ENCODE results near the gene FSTL3.
"Not testable (repeated sequence)": the region's sequence is repeated elsewhere in the genome, so short reads cannot be mapped to it uniquely, and the experiment has no call there.

The FSTL3 gene

DNA sequence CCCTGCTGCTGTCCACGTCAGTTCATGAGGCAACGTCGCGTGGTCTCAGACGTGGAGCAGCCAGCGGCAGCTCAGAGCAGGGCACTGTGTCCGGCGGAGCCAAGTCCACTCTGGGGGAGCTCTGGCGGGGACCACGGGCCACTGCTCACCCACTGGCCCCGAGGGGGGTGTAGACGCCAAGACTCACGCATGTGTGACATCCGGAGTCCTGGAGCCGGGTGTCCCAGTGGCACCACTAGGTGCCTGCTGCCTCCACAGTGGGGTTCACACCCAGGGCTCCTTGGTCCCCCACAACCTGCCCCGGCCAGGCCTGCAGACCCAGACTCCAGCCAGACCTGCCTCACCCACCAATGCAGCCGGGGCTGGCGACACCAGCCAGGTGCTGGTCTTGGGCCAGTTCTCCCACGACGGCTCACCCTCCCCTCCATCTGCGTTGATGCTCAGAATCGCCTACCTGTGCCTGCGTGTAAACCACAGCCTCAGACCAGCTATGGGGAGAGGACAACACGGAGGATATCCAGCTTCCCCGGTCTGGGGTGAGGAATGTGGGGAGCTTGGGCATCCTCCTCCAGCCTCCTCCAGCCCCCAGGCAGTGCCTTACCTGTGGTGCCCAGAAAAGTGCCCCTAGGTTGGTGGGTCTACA is 6.6 kb downstream of the FSTL3 start:
- DNase-seq: no peak

DNA sequence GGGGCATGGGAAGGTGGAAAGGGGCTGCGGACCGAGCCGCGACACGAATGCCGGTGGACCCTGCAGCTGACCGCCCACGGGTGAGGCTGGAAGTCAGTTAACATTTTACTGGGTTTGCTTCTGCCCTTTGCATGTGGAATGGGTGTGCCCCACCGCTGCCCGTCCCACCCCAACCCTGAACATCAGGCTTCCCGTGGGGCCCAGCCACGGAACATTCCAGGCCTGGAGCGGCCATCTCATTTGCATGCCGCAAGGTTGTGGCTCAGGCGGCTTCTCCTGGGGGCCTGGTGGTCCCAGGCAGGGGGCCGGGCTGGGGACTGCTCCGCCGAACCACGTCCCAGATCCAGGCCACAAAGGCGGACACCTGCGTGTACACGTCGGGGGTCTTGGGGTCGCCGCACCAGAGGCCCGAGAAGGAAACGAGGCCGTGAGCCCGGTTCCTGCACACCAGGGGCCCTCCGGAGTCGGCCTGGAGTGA is 9.3 kb downstream of the FSTL3 start:
- DNase-seq: no peak

DNA sequence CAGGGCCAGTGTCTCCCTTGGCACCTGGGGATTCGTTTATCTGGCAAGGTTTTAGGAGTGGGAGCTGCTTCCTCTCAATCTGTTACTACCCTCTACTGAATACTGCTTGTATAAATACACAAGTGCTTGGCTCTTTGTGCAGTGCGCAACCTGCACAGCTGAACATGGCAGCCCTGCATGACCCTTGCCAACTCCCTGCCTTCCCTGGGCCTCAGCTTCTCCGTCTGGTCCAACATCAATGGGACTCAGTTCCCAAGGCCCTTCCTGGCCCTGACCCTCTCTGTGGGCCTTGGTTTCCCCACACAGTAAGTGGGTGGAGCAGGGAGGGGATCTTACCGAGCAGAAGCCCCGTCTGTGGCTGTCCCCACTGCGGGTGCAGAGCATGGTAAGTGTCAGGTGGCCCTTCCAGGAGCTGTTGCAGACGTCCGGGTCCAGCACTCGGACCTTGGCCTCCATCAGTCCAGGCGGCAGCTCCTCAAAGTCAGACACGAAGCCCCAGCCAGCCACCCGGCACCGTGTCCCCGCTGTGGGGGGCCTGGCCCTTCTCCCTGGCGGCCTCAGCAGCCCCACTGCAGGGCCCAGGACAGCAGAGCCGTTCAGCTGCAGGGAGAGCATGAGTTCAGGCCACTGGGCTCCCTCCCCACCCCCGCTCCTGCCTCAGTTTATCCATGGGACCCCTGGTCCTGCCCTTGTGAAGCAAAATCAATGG is 10.6 kb downstream of the FSTL3 start:
- DNase-seq: no peak

DNA sequence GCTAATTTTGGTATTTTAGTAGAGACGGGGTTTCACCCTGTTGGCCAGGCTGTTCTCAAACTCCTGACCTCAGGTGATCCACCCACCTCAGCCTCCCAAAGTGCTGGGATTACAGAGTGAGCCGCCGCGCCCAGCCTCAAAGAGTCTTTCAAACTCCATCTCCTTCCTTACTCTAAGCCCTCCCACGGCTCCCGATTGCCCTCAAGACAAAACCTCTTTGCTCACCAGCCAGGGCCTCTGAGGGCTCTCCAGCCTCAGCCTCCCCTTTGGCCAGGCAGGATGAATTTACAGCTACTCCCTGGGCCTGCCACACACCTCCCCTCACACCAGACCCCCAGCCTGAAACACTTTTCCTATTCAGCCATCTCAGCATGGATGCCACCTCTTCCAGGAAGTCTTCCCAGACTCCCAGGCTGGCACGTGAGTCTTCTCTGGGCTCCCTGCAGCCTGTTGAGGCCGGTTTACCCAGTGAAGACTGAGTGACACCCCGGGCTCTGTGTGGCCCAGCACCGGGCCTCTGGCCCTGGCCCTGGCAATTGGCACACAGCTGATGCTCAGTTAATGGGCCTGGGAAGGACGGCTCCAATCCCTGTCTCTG is 11.5 kb downstream of the FSTL3 start:
- DNase-seq: no peak

DNA sequence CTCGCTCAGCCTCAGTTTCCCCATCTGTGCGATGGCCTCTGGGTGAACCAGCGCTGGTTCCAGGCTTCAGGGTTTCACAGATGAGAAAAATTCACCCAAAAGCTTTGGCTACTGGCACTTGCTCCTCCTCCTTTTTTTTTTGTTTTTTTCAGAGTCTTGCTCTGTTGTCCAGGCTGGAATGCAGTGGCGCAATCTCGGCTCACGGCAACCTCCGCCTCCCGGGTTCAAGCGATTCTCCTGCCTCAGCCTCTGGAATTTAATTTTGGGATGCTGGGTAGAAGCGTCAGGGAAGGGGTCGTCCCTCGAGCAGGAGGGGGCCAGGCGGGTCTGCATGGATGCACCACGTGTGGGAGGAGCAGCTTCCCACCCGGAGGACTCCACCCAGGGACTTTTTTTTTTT is 12.0 kb downstream of the FSTL3 start:
- DNase-seq: no peak

DNA sequence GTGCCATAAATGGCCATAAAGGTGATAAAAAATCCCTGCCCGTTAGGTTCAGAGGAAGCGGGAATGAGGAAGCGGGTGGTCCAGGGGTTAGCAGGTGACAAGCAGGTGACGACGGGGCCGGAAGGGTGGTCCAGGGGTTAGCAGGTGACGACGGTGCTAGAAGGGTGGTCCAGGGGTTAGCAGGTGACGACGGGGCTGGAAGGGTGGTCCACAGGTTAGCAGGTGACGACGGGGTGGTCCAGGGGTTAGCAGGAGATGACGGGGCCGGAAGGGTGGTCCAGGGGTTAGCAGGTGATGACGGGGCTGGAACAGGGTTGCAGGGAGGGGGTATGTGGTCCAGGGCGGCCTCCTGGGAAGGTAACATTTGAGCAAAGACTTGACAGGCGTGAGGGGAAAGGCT is 12.8 kb downstream of the FSTL3 start:
- DNase-seq: no peak

DNA sequence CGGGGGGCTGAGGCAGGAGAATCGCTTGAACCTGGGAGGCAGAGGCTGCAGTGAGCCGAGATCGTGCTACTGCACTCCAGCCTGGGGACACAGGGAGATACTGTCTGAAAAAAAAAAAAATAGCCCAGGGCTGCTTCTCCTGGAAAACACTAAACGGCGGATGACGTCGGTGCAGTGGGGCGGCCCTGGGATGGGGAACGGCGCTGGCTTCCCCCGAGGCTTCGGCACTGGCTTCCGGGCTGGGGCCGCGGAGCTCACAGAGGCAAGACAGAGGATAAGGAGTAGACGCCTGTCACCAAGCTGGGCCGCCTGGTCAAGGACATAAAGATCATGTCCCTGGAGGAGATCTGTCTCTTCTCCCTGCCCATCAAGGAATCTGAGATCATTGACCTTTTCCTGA is 14.0 kb downstream of the FSTL3 start:
- DNase-seq: no peak

DNA sequence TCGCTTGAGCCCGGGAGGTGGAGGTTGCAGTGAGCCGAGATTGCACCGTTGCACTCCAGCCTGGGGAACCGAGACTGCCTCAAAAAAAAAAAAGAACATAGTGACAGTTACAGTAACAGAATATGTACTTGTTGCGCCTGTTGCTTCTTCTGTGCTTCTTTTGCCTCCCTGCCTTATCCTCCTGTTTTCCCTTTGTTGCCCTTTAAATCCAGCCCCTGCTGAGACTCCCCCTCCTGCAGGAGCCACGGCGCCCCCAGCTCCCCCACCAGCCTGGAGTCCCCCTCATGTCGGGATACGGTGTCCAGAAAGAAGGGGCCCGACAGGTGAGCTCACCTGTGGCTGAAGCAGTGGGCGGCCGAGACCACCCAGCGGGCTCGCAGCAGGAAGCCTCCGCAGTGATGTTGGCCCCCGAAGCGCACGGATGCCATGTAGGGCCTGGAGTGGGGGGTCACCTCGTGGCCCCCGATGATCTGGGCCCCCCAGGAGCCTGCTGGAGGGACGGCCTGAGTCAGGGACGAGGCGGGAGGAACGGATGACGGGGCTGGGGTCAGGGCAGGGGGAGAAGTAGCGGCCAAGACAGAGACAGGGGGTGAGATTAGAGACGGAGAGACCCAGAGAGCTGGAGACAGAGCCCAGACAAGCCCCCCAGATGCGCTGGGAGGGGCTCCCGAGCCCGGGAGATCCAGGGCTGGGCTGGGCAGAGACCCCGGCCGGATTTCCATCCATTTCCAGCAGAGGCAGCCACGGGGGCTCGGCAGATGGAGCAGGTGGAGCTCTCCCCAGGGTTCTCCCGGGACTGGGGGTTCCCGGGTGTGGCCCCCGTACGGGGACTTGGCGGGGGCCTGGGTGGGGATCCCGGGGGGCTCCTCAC is 18.5 kb downstream of the FSTL3 start:
- DNase-seq: no peak

DNA sequence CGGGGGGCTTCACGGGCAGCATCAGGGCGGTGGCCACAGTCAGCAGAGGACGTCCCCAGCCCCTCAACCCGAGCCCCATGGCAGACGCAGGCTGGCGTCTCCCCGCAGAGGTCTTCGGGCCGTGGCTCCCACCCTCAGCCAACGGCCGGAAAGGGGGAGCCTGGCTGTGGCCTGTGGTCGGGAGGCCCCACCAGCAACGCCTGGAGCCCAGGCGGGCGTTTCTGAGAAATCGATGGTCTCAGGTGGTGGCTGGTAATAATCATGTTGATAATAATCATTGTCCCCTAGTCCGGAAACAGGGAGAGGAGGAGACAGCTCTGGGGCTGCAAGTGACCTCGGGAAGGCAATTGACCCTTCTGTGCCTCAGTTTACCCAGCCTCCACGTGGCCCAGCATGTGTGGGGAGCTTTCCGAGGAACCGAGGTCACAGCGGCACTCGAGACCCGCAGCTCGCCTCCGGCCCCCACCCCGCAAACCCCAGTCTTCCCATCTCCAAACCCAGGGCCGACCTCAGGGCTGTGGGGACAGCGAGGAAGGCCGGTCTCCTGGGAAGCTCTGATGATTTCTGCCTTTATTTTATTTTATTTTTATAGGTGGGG is 19.3 kb downstream of the FSTL3 start, which contains the start of gene PRSS57:
Gene PRSS57, minus strand, starts transcription at position 101 of the 598 bp plus-strand sequence. Its CDS starts 22 bp downstream, at position 79.
- no peak for DNase-seq

DNA sequence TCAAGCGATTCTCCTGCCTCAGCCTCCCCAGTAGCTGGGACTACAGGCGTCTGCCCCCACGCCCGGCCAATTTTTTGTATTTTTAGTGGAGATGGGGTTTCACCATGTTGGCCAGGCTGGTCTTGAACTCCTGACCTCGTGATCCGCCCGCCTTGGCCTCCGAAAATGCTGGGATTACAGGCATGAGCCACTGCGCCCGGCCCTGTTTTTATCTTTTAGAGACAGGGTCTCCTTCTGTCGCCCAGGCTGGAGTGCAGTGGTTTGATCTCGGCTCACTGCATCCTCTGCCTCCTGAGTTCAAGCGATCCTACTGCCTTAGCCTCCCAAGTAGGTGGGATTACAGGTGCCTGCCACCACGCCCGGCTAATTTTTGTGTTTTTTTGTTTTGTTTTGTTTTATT is 22.3 kb downstream of the FSTL3 start:
- not testable (repeated sequence) for DNase-seq

DNA sequence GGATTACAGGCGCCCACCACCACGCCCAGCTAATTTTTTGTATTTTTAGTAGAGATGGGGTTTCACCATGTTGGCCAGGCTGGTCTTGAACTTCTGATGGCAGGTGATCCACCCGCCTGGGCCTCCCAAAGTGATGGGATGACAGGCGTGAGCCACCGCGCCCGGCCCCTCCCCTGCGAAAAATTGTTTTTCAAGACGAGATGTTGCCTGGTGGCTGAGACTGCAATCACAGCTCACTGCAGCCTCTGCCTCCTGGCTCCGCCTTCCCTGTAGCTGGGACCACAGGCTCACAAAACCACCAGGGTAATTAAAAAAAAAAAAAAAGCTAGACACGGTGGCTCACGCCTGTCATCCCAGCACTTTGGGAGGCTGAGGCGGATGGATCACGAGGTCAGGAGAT is 23.7 kb downstream of the FSTL3 start:
- not testable (repeated sequence) for DNase-seq

DNA sequence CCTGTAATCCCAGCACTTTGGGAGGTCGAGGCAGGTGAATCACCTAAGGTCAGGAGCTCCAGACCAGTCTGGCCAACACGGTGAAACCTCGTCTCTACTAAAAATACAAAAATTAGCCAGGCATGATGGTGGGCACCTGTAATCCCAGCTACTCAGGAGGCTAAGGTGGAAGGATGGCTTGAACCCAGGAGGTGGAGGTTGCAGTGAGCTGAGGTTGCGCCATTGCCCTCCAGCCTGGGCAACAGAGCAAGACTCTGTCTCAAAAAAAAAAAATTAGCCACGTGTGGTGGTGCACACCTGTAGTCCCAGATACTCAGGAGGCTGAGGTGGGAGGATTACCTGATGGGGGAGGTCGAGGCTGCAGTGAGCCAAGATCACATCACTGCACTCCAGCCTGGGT is 26.7 kb downstream of the FSTL3 start:
- not testable (repeated sequence) for DNase-seq

DNA sequence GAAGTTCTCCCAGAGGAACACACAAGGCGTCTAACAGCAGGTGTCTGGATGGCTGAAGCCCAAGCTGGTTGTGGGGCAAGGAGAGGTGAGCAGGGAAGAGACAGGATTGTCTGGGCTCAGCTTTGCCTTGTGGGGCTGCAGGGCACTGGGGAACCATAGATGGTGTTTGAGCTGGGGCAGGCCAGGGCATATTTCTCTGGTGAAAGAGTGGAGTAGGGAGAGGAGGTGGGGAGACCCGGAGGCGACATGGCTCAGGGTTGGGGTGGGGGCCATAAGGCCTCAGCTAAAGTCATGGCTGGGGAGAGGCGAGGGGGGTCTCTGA is 27.1 kb downstream of the FSTL3 start:
- no peak for DNase-seq

DNA sequence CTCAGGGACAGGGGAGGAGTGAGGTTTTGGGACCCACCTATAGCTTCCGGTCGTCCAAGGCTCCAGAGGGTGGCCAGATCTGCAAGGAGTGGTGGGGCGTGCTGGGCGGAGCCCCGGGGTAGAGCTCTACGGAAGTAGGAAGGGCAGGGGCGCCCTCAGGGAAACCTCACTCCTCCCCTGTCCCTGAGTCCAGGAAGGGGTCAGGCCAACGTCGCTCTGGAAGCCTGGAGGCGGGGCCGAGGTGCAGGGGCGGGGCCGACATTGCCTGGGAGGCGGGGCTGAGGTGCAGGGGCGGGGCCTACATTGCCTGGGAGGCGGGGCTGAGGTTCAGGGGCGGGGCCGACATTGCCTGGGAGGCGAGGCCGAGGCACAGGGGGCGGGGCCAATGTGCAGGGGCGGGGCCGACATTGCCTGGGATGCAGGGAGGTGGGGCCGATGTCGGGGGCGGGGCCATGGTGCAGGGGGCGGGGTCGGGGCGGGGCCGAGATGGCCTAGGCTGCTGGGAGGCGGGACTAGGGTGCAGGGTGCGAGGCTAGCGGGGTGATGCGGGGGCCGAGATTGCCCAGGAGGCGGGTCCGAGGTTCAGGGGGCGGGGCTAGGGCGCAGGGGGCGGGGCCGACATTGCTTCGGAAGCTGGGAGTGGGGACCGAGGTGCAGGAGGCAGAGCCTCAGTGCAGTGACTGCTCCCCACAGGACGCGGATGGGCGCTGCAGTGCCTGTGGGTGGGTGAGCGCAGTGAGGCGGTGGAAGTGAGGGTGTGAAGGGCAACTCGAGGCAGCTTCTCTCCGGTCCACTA is 27.7 kb downstream of the FSTL3 start:
- DNase-seq: peak; percentile 81 to 82

DNA sequence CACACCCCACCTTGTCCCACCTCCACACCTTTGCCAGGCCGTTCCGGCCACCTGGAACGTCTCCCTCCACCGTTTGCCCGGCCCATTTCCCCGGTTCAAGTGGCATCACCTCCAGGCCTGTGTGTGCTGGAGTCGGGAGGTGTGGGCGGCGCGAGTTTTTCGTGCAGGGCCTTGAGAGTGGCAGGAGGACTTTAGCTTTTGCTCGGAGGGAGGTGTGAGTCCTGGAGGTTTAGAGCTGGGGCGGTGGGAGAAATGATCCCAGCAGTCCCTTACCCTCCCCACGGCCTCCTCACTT is 28.2 kb downstream of the FSTL3 start:
- DNase-seq: no peak

DNA sequence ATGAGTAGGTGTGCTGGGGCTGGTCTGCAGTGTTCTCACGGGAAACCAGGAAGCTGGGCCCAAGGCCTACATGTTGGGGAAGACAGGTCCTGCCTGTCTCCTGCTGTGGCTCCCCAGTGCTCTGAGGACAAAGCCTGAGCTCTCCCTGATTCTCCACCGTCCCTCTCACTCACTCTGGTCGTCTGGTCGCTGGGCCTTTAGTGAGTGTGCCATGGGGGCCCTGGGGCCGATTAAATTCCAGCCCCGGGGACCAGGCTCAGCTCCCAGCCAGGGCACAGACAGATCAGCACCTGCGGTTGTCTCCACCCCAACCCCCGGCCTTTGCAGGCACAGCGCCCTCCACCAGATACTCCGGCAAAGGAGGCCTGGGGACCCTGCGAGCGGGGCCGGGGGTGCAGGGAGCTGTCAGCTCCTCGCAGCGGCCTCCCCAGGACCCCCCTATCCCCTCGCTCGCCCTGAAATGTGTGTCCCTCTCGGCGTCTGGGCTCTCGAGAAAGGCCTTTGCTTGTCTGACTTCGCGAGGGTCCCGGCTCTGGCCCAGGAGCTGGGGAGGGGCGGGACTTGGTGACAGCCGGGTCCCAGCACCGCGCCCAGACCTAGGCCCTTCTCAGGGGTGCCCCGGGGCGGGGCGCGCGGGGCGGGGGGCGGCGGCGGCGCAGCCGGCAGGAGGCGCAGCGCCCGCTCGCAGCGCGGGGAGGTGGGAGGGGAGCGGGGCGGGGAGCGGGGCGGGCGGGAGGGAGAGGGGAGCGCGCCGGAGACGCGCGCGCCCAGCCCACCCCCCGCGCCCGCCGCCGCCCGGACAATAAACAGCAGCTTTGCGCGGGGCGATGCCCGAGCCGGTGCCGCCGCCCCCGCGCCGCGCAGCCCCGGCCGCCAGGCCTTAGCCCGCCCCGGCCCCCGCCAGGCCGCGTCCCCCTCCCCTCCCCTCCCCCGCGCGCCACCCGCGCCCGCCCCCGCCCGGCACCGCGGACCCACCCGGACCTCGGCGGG is 32.3 kb downstream of the FSTL3 start, which contains the start of gene PALM:
Gene PALM, plus strand, starts transcription at position 782 of the 990 bp plus-strand sequence. CDS start 212 bp downstream, outside the sequence.
- DNase-seq: no peak

DNA sequence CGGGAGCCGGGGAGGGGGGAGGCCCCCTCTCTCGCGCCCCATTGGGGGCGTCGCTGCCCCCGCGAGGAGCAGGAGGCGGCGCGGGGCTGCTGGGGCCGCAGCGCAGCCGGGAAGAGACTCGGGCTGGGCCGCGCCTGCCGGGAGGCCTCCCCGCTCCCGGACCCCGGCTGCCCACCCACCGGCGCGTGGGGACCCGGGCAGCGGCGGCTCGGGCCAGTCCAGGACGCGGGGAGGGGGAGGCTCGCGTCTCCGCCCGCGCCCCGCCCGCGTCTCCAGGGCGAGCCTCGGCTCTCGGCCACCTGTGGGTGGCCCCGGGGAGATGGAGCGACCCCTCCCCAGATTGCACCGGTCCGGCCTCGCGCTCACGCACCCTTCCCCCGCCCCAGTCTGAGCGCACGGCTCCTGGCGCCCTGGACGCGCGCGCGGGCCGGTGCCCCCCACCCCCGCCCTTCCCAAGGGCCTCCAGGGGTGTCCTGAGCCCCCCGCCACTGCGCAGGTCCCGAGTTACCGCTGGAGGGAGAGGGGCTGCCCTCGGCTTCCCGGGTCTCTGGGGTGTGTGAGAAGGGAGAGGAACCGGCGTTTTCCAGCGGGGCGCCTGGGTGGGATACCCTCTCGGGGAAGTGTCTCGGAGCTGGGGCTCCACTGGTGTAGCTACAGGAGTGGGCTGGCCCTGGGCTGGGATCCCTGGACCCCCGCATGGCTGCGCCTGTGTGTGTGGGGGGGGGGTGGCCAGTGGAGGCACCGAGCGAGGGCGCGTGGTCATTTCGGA is 33.2 kb downstream of the FSTL3 start:
- DNase-seq: no peak

DNA sequence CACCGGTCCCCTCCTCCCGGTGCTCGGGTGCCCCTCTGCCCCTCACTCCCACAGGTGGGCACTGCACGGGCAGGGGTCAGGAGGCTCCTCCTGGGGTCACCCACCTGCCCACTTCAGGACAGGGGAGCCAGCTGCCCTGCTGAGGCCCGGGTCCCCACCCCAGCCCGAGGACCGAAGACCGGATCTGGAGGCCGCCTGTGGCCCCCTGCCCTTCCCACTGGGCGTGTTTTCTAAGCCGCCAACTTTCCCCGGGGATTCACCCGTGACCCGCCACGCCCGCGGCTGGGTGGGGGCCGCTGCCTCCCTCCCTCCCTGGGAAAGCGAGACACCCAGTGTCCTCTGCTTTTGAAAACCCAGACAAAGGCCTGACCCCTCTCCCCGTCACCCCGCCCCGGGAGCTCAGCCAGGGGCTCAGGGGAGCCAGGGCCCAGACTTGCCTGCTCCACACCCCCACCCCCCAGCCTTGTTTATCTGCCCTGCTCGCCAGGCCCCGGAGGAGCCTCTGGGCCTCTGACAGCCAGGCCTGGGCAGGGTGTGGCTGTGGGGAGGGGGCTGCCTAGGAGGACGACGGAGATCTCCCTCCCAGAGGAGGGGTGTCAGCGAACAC is 33.9 kb downstream of the FSTL3 start:
- no peak for DNase-seq

DNA sequence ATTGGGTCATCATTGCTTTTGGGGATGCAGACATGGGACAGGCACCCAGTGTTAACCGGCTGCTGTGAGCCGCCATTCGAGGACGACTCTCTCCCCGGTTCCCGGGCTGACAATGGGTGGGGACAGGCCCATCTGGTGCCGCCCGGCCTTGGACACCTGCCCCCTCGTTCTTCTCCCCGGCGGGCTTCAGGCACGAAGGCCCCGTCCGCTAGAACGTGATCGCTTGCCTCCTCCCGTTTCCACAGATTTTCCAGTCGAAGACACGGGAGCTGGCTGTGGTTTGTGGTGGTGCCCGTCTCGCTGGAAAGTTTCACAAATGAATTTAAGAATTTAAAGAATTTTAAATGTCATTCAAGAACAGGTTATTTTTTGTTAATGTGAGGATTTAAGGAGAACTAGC is 34.6 kb downstream of the FSTL3 start:
- no peak for DNase-seq

DNA sequence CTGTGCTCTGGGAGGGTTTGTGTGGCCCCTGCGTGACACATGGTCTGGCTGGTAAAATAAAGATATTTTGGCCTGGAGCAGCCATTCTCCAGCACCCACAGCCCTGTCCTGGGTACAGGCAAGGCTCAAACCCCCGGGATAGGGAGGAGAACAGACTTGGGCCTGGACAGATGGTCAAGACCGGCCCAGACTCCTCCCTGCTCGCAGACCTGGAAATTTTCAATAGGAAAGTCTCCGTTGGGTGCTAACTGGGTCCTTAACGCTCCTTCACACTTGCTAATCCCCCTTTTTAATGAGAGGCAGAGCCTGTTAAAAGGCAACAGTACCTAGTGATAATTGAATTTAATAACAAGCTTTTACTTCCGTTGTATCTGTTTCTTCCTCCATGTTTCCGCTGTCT is 35.1 kb downstream of the FSTL3 start:
- no peak for DNase-seq

Data from activated T-cell treated with anti-CD3 and anti-CD28 coated beads, Interleukin-2, amount 50 U/mL, for 48 hours (primary cell).